Measurements from ENCODE around the gene GCG.
A peak's percentile ranks its signal among the peaks of the same experiment; 100 is the strongest.

GCG gene

DNA sequence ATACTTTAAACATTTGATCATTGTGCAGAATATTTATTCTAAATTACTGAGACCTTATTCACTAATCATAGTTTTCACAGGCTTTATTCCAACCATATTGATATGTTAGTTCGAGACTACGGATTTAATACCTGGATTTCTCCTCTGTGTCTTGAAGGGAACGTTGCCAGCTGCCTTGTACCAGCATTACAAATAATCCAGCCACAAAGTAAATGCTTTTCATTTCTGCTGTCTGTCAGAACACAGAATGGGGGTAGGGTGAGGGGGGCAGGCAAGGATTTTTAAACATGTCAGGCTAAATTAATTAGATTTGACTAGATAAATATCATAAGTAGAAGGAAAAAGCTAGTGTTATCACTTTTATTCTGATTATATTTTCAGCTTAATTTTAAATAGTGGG lies 3.1 kb downstream of the GCG start:
- no peak for DNase-seq

- DNase-seq, result no peak
Measured at GRCh38 chr2:162143969-162144368, 8.1 kb downstream of the GCG start.

DNA sequence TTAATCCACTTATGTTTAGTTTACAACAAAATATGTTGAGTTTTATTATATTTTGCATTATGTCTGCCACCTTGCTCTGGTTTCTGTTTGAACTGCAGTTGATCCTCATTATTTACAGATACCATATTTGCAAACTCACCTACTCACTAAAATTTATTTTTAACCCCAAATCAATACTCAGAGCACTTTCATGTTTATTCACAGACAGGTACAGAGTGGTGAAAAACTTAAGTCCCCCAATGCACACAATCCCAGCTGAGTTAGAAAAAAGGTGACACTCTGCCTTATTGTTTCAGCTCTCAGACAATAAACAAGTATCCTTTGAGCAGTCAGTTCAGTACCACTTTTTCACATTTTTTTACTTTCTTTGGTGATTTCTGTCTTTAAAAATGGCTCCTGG lies 13.7 kb downstream of the GCG start:
- no peak for DNase-seq

GRCh38 chr2:162127422-162127821 lies 24.6 kb downstream of the GCG start:
- DNase-seq, result no peak

DNA sequence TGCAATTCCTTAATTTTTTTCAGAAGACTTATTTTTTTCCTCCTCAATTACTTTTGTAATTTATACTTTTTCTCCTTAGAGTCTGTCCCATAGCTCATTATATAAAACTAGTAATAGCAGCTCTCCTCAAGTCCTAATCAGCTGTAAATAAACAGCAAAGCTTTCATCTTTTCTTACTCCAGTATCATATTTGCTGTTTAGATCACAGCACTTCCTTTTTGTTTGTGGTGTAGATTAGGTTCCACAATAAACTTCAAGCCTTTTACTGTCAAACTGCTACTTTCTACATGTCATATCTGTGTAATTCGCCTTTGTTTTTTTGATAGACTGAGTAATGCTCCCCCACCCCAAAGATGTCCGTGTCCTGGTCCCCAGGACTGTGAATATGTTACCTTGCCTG lies 25.5 kb downstream of the GCG start:
- no peak for DNase-seq

- DNase-seq, result no peak
Measured at GRCh38 chr2:162126111-162126519, 25.9 kb downstream of the GCG start.

- DNase-seq, result no peak
Measured at GRCh38 chr2:162125138-162125537, 26.9 kb downstream of the GCG start.

GRCh38 chr2:162123806-162124758 lies 28.0 kb downstream of the GCG start:
- no peak for DNase-seq

- peak; percentile 0 for DNase-seq
Measured at GRCh38 chr2:162118166-162119031, 33.6 kb downstream of the GCG start.

DNA sequence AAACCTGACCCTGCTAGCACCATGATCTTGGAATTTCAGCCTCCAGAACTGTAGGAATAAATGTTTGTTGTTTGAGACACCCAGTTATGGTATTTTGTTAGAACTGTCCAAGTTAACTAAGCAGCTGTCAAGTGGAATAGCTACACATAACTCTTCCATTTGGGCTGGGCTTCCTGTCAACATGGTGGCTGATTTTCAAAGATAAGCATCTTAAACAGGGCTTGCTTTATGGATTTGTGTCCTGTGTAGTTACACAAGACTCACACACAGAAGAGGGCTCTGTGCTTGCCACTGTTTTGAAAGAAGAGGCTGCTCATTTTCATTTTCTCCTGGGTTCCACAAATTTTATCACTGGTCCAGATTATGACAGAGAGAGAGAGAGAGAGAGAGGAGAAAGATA lies 35.7 kb downstream of the GCG start:
- DNase-seq, result no peak

GRCh38 chr2:162115076-162115475 lies 37.0 kb downstream of the GCG start:
- no peak for DNase-seq

DNA sequence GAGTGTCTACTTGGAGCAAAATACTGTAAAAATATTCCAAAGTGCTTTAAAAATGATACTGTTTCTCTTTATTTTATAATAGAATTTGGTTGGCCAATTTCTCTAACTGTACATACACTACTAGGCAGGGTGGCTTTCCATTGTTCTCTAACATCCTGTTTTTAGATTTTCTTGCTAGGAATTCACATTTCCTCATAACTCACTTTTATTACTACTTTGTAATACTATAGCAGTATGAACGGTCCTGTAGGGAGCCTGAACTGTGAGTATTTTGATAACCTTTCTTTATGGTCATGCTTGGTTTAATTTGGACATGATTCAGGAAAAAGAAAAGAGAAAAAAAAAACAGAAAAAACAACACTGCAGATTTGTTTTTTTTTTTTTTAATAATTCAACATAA lies 37.8 kb downstream of the GCG start:
- no peak for DNase-seq

DNA sequence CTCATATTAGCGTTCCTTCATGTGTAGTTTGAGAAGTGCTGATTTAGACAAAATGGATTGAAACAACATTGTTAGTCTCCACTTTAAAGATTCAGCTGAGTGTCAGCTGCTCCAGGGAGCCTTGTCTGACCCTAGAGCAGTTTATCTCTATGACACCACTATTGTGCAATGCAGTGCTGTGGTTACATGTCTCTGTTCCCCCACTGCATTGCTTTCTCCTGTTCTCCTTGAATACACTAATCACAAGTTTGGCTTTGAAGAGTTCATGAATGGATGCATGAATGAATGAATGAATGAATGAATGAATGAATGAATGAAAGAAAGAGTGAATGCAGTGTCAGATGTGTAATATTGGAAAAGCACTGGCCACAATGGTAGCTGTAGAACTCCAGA lies 38.3 kb downstream of the GCG start:
- DNase-seq, result no peak

DNA sequence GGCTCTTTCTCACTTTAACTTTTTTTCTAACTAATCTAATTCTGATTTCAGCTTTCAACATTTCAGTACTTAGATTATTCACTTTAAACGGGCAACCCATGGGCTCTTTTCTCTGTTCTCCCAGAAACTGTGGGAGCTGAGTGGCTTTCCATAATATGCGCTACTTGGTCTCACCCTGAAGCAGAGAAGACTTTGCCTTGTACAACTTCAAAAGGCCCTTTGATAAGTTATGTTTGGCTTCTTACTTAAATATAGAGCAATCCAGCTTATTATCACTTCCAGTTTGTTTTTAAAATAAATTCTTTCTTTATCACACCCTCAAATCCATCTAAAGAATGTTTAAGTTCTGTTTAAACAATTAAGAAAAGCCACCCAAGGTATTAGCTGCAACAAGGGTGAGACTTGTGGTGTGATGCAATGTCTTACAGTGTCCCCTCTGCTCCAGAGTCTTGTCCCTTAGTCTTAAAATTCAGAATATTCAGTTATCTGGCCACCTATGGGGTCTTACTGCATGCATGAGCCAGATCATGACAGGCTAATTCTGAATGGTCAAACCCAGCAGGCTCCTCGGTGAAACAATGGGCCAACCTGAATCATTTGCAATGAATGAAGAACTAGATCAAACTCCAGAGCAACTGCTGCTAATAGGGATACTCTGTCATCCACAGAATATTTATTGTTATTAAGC lies 38.8 kb downstream of the GCG start:
- no peak for DNase-seq

DNA sequence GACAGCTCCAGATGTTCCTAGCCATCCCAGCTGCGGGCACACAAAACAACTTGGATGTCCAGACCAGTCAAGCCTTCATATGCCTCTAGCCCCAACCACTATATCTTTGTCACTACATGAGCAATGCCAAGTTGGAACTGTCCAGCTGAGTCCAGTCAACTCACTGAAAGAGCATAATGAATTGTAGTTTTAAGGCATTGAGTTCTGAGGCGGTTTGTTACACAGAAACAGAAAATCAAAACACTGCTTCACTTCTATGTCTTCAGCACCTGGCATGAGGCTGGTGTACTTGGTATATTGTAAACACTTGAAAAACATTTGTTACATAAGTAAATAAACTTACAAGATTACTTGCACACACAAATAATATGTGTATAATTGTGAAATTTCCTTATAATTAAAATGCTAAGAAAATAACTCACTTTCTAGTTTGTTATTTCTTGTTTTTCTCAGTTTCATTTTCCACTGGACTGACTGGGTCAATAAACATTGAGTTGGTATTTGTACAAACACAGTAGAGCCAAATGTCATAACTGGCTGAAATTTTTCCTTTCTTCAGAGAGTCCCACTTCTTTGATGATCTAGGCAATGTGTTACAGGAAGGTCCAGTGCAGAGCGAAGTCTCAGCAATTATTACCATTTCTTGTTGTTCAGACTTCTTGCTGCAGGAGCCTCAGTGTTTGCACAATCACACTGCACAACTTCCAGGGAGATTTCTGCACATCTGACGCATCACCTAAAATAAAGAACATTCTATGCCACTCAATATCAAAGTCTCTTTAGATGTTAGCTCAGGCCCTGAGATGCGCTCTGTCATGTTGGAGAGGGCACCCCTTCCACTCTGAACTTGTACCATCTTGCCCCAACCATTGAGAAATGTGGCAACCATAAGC lies 39.8 kb downstream of the GCG start:
- no peak for DNase-seq

DNA sequence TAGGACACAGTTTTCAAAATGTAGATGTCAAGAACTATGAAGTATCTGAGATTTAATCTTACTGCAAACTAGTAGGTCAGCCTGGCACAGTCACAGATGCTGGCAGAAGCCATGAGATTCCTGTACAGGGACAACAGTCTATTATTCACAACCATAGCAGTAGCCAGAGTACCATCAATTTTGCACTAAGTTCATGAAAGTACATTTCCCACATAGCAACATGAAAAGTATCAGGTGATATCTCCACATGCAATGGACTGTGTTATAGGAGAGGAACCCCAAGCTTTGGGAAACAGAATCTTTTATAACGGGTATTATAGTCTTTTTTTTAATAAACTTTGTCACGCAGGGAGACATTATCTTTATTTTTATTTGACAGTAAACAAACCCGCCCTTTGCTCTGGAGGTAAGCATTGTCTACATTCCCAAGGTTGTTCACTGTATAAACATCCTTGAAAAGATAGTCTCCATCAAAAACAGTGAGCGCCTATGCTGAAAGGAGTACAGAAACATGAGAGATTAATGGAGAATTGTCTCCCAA lies 44.6 kb downstream of the GCG start:
- DNase-seq, result no peak

GRCh38 chr2:162106746-162107145 lies 45.3 kb downstream of the GCG start:
- no peak for DNase-seq

DNA sequence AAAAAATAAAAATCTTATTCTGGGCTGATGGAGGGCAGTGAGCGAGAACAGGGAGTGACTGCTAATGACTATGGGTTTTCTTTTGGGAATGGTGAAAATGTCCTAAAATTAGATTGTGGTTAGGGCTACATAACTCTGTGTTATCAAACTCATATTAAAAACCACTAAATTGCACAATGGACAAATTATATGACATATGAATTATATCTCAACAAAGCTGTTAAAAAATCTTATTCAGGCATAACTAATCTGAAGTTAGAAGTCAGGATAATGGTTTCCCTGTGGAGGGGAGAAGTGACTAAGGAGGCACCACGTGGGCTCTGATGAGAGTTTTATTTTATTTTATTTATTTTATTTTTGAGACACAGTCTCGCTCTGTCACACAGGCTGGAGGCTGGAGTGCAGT lies 45.9 kb downstream of the GCG start:
- DNase-seq, result no peak

GRCh38 chr2:162103443-162104009 lies 48.5 kb downstream of the GCG start:
- no peak for DNase-seq

GRCh38 chr2:162100579-162100978 lies 51.5 kb downstream of the GCG start:
- DNase-seq, result no peak

DNA sequence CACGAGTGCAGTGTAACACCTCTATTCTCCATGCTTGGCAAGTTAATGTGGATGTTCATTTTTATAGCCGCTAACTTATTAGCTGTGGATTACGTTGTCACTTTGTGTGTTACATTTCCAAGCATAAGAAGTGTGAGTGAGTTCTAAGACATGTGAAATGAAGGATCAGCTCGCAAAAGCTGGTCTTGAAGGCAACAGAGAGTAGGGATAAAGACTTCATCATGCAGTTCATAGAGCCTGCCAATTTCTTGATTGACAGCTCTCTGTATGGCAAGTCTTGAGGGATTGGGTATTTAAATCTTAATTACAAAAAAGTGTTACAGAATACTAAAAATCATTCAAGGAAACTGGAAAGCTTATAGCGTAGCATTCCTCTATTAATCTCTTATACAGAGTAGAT lies 52.2 kb downstream of the GCG start:
- no peak for DNase-seq
